AG08396 (cell line): Measurements from ENCODE around the gene NTM.
A peak's percentile ranks its signal among the peaks of the same experiment; 100 is the strongest.
"Not testable (repeated sequence)": the region's sequence is repeated elsewhere in the genome, so short reads cannot be mapped to it uniquely, and the experiment has no call there.

Source experiments
- DNase-seq: peaks from one replicate; pipeline ENCODE4 v3.0.0; 2012; ENCODE audit warnings: low spot score, mixed read lengths

The NTM gene

DNA sequence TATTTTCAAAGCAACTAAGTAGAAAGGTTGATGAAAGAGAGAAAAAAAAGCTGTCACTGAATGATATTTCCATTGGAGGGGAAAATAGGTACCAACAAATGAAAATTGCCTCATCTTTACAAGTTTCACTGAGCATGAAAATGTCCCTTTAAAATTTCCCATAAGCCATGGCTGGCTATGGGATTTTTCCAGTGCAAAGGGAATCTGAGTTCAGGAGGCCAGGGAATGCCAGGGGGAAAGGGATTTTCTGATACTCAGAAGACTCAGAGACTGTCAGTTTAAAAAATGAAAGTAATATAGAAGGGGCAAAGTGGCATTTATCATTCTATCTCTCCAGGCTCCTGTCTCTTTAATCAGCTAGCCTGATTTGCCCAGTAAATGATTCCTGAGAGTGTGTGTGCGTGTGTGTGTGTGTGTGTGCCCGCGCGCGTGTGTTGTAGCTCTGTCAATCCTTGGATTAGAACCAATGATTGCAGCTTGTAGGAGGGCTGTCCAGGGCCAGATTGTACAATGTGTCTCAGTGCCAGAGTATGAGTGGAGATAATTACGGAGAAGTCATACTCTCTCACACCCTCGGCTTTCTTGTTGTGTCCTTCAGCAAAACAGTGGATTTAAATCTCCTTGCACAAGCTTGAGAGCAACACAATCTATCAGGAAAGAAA is at the start of gene NTM:
Gene NTM, plus strand, starts transcription at position 526 of the 662 bp plus-strand sequence.
- DNase-seq, result peak; percentile 22

DNA sequence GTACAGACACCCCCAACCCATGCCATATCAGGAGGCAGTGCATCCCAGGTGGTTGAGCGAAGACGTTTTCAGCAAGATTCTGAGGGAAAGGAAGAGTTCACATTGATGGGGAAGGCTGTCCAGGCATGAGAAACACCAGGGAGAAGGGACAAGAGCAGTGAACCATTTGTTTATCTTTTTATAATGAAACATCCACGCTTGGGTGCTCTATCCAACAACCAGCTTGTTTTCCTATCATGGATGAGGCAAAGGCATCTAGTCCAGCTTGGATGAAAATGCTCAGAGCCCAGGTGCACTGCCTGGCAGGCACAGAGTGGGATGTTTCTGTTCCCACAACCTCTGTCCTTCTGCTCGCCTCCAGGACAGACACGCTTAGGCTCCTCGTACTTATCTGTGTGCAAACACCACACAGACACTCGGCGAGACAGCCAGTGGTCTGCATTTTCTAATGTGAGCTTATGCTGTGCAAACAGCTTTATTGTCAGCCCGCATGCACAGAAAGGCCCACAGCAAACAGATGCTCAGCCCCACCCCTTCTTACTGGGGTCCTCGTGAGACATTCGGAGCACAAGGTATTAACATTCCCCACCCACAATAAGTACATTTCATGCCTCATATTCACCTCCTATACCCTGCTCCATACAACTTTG is 45.4 kb upstream of the NTM start:
- DNase-seq, result no peak

DNA sequence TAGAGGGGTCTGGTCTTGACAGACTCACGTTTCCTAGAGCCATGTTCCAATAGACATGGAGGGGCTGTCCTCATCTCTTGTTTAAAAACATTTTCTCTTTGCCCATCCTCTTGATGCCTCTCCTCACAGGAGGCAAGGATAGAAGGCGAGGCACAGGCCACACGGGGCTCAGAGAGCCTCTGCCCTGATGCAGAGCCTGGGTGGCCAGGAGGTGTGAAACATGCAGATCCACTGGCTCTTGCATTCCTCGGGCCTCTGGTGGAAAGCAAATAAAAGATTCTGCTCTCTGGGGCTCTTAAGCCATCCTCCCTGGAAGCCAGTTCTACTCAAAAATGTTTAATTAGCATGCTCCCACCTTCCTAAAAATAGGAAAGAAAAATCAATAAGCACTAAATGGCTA is 43.6 kb upstream of the NTM start:
- DNase-seq, result no peak

DNA sequence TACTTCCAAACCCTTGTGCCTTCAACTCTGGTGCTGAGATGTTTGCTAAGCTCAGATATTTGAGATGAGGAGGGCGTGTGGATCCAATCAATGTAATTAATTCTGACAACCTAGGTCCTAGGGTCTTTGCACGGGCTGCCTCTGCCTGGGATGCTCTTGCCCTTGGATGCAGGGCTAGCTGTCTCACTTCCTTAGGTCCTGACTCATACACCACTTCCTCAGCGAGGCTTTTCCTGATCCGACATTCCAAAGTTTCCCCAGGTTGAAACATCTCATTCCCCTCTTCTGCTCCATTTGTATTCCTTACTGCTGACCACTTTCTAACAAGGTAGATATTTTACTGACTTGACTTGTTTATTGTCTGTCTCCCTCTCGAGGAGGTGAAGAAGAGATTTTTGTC is 43.0 kb upstream of the NTM start:
- no peak for DNase-seq

DNA sequence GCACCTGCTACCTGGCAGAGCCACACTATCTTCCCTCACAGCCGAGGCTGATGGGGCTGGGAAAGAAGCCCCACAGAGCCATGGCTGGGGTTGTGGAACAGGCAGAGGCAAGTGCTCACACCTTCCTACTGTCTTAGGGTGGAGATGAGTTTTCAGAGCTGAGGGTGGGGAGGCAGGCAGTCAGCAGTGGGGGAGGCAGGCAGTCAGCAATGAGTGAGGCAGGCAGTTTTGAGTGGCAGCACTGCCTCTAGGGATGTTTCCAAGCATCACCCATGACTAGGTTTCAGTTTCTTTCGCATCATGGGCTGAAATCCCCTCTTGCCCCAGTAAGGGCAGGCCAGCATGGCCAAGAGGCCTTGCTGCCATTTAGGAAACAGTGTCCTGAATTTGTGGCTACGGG is 41.6 kb upstream of the NTM start:
- no peak for DNase-seq

DNA sequence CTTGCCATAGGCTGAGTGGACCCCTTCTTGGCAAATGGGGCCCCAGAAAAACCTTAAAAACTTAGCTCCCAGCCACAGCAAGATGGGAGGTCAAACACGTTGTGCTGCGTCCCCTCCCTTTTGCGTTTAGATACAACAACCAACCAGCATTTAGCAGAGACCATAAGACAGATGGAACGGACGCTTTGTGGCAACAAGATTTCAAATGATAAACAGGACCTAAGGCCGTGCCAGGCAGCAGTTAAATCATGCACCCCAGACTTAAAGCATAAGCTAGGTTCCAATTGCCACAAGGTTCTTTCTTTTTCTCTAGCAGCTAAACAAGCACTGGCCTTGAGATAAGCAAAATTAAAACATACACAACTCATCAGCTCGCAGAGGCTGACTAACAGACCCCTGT is 39.4 kb upstream of the NTM start:
- DNase-seq, result no peak

DNA sequence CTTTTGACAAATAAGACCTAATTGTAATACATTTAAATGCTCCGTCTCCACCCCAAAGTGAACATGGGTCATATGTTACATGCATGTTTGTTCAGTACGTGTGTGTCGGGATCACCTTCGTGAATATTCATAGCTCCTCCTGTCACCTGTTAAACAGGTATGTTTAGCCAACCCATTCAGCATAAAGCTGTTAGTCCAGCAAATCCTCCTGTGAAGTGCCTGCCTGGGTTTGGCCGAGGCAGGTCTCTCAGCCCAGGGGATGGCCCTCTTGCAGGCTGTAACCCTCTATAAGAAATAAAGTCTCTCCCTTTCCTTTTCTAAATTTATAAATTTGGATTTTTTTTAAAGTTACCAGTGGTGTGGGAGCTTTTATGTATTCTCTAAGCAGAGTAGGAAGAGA is 38.9 kb upstream of the NTM start:
- DNase-seq, result no peak

DNA sequence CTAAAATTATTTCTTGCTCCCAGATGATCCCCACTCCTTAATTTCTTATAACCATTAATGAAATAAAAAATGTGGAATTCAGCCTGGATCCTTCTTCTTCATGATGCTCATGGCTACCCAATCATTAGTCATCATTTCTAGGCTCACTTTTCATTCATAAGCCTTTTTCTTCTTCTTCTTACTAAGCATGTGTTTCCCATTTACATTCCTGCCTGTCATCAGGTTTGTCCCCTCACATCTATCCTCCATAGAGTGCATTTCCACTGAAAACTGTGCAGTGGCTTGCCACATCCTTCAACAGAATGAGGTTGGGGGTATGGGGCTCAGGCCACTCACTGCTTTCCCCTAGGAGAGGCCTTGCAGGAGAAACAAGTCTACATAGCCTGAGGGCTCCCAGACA is 35.8 kb upstream of the NTM start:
- no peak for DNase-seq

DNA sequence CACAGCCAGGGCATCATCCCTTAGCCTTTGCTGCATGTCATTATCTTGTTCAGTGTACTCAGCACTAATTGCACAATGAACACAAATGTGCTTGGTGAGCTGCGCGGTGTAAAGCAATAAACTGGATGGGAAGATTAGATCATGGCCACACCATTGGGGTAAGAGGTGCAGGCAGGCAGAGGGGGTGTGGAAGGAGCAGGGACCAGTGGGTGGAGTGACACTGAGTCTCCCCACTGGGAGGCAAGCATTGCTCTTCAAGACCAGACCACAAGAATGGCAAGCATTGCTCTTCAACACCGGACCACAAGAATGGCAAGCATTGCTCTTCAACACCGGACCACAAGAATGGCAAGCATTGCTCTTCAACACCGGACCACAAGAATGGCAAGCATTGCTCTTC is 28.5 kb upstream of the NTM start:
- DNase-seq, result not testable (repeated sequence)

DNA sequence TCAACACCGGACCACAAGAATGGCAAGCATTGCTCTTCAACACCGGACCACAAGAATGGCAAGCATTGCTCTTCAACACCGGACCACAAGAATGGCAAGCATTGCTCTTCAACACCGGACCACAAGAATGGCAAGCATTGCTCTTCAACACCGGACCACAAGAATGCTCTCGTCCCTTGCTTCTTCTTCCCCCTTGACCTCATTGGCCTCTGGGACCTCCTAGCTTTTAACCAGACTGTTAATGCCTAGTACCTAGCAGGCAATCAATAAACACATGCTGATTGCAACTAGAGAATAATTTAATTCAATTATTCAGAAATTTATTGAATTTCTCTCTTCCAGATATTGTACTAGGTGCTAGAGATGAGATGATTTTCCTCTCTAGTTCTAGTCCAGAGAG is 28.0 kb upstream of the NTM start:
- DNase-seq, result not testable (repeated sequence)

DNA sequence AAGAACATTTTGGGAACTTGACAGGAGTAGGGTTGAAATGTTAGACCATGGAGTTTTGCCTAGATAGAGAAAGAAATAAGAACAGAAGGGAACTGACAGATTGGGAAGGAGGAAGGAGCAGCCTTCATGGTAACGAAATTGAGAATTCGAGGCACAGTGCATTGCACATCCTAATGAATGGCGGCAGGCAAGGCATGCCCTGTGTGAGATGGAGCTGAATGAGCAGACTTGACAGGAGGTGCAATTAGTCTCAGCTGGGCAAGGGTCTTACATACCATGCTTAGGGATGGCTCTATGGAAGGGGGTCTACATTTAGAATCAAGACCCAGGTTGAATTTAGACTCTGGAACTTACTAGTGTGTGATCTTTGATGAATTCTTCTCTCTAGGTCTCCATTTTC is 25.0 kb upstream of the NTM start:
- DNase-seq, result no peak

DNA sequence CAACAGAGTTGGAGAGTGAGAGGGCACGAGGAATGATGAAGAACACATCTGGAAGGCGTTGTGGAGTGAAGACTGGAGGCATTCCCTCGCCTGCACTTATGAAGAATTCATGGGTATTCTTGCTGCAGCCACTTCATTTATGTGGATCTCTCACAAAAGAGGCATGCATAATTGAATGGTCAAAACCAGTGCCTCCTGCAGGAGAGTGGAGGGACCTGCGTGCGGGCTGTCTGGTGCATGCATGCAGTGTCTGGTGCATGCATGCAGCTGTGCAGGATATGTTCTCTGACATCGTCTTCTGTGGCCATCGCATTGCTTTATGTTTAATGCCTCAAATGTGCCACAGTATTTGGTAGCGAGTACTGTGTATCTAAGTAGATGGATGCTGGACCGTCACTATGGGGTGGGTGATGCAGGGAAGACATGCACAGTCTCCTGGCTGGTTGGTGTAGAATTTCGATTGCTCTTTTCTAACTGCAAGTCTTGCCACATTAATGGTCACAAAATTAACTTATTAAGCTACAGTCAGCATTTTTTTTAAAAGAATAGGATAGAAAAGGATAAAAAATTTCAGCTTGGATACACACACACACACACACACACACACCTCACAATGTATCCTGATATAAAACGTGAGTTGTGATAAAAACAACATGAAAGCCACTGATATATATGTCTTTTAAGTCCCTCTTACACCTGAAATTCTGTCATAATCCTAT is 20.9 kb upstream of the NTM start:
- DNase-seq, result no peak

DNA sequence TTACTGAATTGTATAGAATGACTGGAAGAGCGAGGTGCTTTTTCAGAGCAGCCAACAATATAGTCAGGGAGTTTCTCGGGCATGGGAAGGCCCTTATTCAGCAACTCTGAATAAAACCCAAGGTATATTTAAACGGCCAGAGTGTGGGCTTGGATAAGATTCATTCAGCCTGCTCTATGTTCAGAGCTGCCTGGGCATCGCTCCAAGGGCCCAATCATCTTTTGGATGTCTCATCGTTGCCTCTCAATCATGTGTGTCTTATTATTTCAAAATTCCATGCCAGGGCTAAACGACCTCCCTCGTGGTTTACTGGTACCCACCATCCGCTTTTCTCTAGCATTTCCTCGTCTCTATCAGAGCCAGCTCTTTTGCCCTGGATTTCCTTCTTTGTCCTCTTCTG is 19.5 kb upstream of the NTM start:
- no peak for DNase-seq

DNA sequence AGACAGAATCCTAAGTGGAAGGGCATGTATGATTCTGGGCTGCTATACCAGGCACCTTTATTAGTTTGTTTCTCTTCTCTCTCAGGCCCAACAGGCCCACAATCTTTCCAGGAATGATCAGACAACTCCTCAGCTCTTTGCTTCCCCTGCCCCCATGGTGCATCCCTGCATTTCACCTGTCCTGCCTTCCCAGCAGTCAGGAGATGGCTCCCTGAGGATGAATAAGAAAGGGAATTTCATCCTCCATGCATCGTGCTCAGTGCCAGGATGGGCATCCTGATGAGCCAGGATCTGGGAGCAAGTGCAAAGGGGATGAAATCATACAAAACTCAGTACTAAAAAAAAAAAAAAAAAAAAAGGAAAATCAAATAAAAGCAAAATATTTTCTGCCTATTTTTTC is 18.6 kb upstream of the NTM start:
- no peak for DNase-seq

DNA sequence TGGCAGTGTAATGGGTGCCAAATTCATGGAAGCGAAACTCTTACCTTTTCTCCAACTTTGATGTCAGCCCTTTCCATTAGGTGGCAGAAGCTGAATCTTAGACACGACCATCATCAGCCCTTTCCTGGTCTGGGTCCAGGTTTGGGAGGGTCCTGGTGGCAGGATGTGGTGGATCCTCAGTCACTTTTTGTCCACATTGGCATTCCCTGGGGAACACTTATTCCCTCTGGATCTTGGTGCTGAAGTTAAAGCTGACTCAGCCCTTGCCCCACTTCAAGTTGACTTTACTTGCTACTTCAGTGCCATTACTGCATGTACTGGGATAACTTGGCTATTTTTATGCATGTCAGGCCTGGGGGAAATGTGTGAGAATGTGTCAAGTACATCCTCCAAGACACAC is 16.6 kb upstream of the NTM start:
- DNase-seq, result no peak

DNA sequence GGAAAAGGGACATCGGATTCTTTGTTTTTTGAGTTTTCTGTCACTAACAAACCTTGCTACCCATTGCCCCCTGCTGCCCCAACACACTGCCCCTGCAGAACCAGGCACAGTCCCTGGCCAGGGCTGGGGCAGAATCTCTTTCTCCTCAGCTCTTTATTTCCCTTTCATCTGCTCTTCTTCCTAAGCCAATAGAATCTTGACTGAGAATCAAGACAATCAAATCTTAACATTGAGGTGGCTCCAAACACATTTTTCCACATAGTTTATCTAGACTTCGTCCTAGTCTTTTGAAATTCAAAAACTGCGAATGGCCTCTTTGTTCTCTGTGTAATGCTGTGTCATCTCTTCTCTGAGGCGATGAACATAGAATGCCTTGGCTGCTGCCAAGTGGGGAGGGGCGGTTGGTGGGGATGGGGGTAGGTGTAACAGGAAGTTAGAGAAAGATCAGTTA is 16.1 kb upstream of the NTM start:
- DNase-seq, result no peak

DNA sequence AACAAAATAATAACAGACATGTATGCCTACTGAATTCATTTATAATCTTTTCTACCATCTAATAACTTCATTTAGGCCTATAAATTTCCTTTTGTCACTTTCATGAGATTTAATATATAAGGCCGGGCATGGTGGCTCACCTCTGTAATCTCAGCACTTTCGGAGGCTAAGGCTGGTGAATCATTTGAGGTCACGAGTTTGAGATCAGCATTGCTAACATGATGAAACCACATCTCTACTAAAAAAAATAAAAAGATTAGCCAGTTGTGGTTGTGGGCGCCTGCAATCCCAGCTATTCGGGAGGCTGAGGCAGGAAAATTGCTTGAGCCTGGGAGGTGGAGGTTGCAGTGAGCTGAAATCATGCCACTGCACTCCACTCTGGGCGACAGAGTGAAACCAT is 14.2 kb upstream of the NTM start:
- DNase-seq, result no peak

DNA sequence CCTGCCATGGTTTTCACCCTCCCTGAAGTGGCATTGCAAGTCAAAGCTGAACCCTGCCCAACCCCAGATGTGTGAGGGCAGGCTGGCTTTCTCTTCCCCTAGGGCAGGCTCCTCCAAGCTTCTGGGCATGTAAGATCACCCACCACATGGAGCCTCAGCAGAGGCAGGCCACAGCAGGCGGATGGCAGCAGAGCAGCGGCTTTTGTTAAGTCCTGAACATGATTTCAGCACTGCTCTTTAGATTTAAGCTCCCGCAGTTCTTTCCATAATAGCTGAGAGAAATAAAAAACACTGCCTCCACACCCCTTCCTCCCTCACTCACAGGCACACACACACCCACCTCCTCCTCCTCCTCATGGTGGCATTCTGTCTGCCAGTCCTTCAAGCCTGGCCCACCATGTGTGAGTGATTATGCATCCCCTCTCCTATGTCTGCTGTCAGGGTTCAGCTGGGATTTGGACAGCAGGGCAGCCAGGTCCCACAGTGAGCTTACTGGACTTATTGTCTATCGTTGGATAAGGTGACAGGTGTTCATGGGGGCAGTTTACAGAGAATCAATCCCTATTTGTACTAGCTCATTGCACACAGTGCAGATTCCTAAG is 5.0 kb upstream of the NTM start:
- DNase-seq, result no peak

DNA sequence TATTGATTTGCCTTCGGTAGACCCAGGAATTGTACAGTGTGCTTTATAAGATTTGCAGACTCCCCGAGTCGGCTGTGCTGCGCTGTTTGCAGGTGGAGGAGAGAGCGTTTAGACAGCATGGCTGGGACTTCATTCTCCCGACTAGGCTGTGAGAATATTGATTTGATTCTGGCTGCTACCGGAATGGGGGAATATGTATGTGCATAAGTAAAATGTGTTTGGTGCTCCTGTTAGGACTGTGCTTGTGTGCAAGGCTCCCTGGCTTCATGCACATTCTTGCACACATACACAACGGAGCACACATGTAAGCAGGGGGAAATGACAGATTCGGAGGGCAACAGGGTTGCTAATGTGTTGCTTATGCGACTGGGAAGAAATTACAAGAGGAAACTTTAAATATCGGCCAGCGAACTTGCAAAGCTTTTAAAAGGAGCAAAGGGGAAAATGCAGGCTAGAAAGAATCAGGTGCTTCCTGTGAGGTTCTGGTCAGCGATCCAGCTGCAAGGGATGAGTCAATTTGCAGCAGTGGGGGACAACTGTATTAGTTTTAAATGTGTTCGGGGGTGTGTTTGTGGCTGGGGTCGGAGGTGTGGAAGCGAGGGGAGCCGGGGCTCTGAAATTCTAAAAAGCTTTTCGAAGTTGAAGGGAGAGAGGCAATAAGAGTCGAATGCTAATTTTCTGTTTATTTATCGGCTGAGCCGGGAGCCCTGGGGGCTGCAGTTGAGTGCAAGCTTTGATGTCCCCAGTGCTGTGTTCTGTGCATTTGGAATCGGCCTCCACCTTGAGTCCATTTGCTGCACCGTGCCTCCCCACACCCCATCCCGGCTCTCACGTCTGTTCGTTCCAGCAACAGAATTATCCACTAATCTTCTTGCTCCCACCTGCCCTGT is 731 bp downstream of the NTM start:
- DNase-seq, result no peak

DNA sequence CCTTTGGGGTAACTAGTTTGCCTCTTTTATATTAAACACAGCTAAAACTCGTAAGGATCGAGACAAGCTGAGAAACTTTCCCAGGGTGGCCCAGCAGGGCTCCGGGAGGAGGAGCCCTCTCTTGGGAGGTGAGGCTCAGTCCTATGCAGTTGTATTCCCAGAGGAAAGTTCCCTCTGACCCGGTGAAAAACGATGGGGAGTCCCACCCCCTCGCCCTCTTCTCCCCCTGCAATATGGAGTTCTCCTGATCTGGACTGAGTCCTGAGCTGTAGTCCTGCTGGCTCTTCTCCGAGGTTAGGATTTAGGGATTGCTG is 1.3 kb downstream of the NTM start:
- DNase-seq, result no peak

DNA sequence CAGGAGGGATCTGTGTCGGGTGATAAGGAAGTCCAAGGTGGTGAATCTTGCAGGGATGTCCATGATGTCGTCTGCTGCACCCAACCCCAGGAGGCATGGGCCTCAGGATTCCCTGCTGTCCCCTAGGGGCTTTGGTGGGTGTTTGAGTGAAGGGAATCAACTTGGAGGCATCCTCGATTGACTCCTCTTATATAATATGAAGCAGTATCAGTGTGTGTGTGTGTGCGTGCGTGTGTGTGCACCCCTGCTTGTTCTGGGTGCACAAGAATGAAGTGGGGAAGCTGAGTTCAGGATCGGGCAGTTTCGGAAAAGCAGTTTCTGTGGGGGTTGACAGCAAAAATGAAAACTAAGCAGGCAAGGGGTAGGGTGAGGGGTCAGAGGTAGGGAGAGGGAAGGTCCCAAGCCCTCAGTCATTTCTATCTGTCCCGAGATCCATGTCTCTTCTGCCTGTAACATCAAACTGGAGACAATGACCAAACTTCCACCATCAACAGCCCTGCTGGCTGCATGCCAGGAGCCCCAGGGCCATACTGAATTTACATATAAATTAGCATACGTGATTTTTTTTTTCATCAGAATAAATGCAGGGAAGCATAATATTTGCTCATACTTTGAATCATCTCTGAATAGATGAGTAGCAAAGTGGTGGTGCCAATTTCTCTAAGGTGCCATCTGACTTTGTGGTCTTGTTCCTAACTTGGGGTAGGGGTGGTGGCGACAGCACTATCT is 2.0 kb downstream of the NTM start:
- no peak for DNase-seq
